HFFc6 (cell line): ENCODE data around the gene GPN1. TPM values are rescaled to one million over a fixed set of nuclear protein-coding genes. Genes with fewer than 3 reads are reported as not detected.
"Not testable (repeated sequence)": the region's sequence is repeated elsewhere in the genome, so short reads cannot be mapped to it uniquely, and the experiment has no call there.

Experiments
- DNase-seq: peaks from one replicate; pipeline ENCODE4 v3.0.0-alpha.2; 2018
- H3K27ac Mint-ChIP-seq: 2 replicates; pipeline ENCODE4 v1.8.0; 2020; ENCODE audit warnings: mild to moderate bottlenecking, mixed read lengths
- H3K27me3 Mint-ChIP-seq: 2 replicates; pipeline ENCODE4 v1.8.0; 2021; ENCODE audit warnings: mild to moderate bottlenecking, moderate library complexity, mixed read lengths; ENCODE audit not compliant: insufficient read depth
- H3K36me3 Mint-ChIP-seq: 2 replicates; pipeline ENCODE4 v1.8.0; 2021; ENCODE audit warnings: low read depth, mixed read lengths
- H3K4me1 Mint-ChIP-seq: 2 replicates; pipeline ENCODE4 v1.8.0; 2020; ENCODE audit warnings: low read depth, mixed read lengths
- H3K4me3 Mint-ChIP-seq: 2 replicates; pipeline ENCODE4 v1.8.0; 2020; ENCODE audit warnings: mild to moderate bottlenecking, moderate library complexity, mixed read lengths
- H3K9me3 Mint-ChIP-seq: 2 replicates; pipeline ENCODE4 v1.8.0; 2020; ENCODE audit warnings: mild to moderate bottlenecking, mixed read lengths
- total RNA-seq, 6 experiments: library from RNA; stranded (reverse); fragmentation: NEBNext Ultra II Directional; extraction: Animal tissue kit (Norgen Biotek cat#: 25700); gene quantifications; 2 replicates in 1 of 6; 3 replicates in 5 of 6; pipeline ENCODE4 v1.2.3, GENCODE V29; 2021
- TF ChIP-seq, protein P1 (sequence below): fragments of 200-600 bp; sonication (generic); IDR thresholded peaks from 2 replicates; pipeline ENCODE4 v1.5.0; 2021; ENCODE audit warnings: antibody characterized with exemption, mild to moderate bottlenecking

Gene GPN1
- total RNA-seq, 6 experiments from 2014 or later = 33.2 to 44.2 (median 39.8) TPM

DNA sequence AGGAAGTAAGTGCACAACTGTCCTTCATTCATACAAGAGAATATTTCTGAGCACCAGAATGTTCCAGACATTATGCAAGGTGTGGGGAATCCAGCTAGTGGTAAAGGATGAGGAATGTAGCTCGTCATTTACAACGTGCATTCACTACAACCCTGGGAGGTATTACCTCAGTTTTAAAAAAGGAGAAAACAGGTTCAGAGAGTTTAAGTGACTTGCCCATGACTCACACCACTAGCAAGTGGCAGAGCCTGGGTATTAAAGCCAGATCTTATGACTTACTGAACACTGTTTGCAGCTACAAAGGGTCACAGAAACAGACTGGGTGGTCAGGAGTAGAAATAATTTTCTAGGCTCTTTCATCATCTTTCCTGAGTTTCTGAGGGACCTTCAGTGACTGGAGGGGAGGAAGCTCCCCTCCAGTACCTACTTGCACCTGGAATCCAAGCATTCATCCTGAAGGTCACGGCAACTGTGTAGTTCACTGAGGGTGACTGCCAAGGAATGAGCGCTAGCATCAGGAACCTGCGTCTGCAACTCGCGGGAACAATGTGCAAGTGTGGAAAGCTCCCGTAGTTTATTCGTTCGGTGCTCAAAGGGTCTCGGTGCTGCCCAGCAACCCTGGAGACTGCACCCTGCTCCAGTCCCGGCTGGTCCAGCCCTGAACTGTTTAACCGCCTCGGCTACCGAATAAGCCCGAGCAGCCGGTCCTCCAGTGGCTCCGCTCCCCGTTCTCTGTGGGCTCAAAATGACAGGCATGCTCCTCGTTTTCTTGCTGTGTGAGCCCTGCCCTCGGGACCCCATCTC, 685 bp upstream of the GPN1 start:
- Mint-ChIP-seq H3K4me1 (peaks cover 26% of the 10 kb centered on the region), H3K4me3 (no peak overlapping the region), H3K36me3 (peaks cover 45% of the 10 kb centered on the region), H3K9me3 (no peaks in the 10 kb centered on the region), H3K27me3 (peaks cover 2% of the 10 kb centered on the region; the same call in 1 of the 2 replicates), H3K27ac (no peak overlapping the region)
- peak; percentile 91 for DNase-seq
- TF ChIP-seq, protein P1, sequence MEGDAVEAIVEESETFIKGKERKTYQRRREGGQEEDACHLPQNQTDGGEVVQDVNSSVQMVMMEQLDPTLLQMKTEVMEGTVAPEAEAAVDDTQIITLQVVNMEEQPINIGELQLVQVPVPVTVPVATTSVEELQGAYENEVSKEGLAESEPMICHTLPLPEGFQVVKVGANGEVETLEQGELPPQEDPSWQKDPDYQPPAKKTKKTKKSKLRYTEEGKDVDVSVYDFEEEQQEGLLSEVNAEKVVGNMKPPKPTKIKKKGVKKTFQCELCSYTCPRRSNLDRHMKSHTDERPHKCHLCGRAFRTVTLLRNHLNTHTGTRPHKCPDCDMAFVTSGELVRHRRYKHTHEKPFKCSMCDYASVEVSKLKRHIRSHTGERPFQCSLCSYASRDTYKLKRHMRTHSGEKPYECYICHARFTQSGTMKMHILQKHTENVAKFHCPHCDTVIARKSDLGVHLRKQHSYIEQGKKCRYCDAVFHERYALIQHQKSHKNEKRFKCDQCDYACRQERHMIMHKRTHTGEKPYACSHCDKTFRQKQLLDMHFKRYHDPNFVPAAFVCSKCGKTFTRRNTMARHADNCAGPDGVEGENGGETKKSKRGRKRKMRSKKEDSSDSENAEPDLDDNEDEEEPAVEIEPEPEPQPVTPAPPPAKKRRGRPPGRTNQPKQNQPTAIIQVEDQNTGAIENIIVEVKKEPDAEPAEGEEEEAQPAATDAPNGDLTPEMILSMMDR = no peak

DNA sequence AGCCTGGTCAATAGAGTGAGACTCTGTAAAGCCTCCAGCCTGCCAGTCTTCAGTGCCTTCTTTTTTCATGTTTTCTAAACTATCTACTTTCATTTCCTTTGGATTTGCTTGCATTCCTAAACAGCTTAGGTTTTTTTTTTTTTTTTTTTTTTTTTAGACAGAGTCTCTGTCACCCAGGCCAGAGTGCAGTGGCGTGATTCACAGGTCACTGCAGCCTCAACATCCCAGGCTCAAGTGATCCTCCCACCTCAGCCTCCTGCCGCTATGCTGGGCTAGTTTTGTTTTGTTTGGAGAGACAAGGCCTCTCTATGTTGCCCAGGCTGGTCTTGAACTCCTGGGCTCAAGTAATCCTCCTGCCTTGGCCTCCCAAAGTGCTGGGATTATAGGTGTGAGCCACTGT, 1.4 kb downstream of the GPN1 start:
- H3K4me1 Mint-ChIP-seq = not testable (repeated sequence)
- H3K36me3 Mint-ChIP-seq = peaks cover 45% of the 10 kb centered on the region

GRCh38 chr2:27634291-27634690, 5.4 kb downstream of the GPN1 start:
- Mint-ChIP-seq H3K4me3 (no peak overlapping the region), H3K9me3 (no peaks in the 10 kb centered on the region), H3K36me3 (peaks cover 54% of the 10 kb centered on the region), H3K27ac (no peak overlapping the region), H3K27me3 (no peaks in the 10 kb centered on the region), H3K4me1 (peaks cover 37% of the 10 kb centered on the region)
- DNase-seq = no peak
- TF ChIP-seq, protein P1 = no peak

More for the DNA sequence above, 1.4 kb downstream of the GPN1 start:
- not testable (repeated sequence) for H3K27ac Mint-ChIP-seq, H3K27me3 Mint-ChIP-seq, H3K9me3 Mint-ChIP-seq, DNase-seq
- peak overlapping the region; percentile 49; the same call in 1 of the 2 replicates for H3K4me3 Mint-ChIP-seq

DNA sequence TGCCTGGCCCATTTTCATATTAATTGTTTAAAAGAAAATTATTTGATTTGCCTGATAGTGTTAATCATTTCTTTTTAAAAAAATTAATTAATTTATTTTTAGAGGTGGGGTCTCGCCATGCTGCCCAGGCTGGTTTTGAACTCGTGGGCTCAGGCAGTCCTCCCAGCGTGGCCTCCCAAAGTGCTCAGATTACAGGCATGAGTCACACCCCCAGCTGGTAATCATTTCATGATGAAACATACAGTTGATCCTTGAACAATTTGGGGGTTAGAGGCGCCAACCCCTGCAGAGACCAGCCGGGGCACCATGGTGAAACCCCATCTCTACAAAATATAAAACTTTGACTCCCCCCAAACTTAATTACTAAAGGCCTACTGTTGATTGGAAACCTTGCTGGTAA, 7.9 kb downstream of the GPN1 start:
- H3K36me3 Mint-ChIP-seq = peaks cover 56% of the 10 kb centered on the region
- H3K9me3 Mint-ChIP-seq = no peaks in the 10 kb centered on the region
- TF ChIP-seq, protein P1 = no peak
- peaks cover 32% of the 10 kb centered on the region for H3K4me1 Mint-ChIP-seq
- H3K27me3 Mint-ChIP-seq = no peaks in the 10 kb centered on the region
- no peak overlapping the region for H3K4me3 Mint-ChIP-seq
- no peak overlapping the region for H3K27ac Mint-ChIP-seq
- no peak for DNase-seq

GRCh38 chr2:27638037-27638637, 9.3 kb downstream of the GPN1 start:
- no peaks in the 10 kb centered on the region for H3K9me3 Mint-ChIP-seq
- TF ChIP-seq, protein P1 = no peak
- H3K36me3 Mint-ChIP-seq = peaks cover 51% of the 10 kb centered on the region
- H3K4me3 Mint-ChIP-seq = peak overlapping the region; percentile 41
- peak; percentile 91 for DNase-seq
- peaks cover 32% of the 10 kb centered on the region for H3K4me1 Mint-ChIP-seq
- peak overlapping the region; percentile 83 for H3K27ac Mint-ChIP-seq
- no peaks in the 10 kb centered on the region for H3K27me3 Mint-ChIP-seq

- Mint-ChIP-seq H3K4me1 (peaks cover 32% of the 10 kb centered on the region), H3K4me3 (no peak overlapping the region), H3K27ac (peak overlapping the region; percentile 83), H3K36me3 (peaks cover 49% of the 10 kb centered on the region), H3K9me3 (no peaks in the 10 kb centered on the region), H3K27me3 (no peaks in the 10 kb centered on the region)
- peak; percentile 88 for DNase-seq
- TF ChIP-seq, protein P1 = no peak
These were observed 9.9 kb downstream of the GPN1 start for GRCh38 chr2:27638709-27639108.
